K562 (cell line): ENCODE measurements around the gene KIF9. TPM values are rescaled to one million over a fixed set of nuclear protein-coding genes. Genes with fewer than 3 reads are reported as not detected.

Experiments used
- CBX2 ChIP-seq: fragments of 200-600 bp; sonication (generic); IDR thresholded peaks from one replicate; pipeline ENCODE4 v1.6.1; 2012; ENCODE audit warnings: mild to moderate bottlenecking, low read length, inconsistent platforms; ENCODE audit not compliant: insufficient read depth, poor library complexity, severe bottlenecking
- FIP1L1 ChIP-seq: fragments of 200-400 bp; formaldehyde crosslinking; IDR thresholded peaks from 2 replicates; pipeline ENCODE4 v1.6.1; 2018; ENCODE audit warnings: mild to moderate bottlenecking, low read depth, low read length; ENCODE audit not compliant: poor library complexity, severe bottlenecking
- GATA2 ChIP-seq: sonication (generic); formaldehyde crosslinking; IDR thresholded peaks from 2 replicates; pipeline ENCODE4 v1.4.0; 2020; ENCODE audit warnings: mild to moderate bottlenecking, missing genetic modification reagents
- ILK ChIP-seq: fragments of 450-650 bp; IDR thresholded peaks from 2 replicates; pipeline ENCODE4 v1.6.1; 2016; ENCODE audit warnings: missing genetic modification characterization, low read depth, mild to moderate bottlenecking, missing compliant biosample characterization, moderate library complexity, borderline replicate concordance
- MED1 ChIP-seq: sonication (generic); formaldehyde crosslinking; IDR thresholded peaks from 2 replicates; pipeline ENCODE4 v1.8.1; 2023; ENCODE audit warnings: missing genetic modification reagents, borderline replicate concordance
- NR1H2 ChIP-seq: sonication (generic); formaldehyde crosslinking; IDR thresholded peaks from 2 replicates; pipeline ENCODE4 v1.4.0; 2020; ENCODE audit warnings: mild to moderate bottlenecking, missing genetic modification reagents
- PHB2 ChIP-seq: fragments of 450-650 bp; IDR thresholded peaks from 2 replicates; pipeline ENCODE4 v1.6.1; 2017; ENCODE audit warnings: low read depth
- PRMT5 ChIP-seq: sonication (generic); formaldehyde crosslinking; IDR thresholded peaks from 2 replicates; pipeline ENCODE4 v1.5.0; 2020; ENCODE audit warnings: missing genetic modification reagents
- SETDB1 ChIP-seq: IDR thresholded peaks from one replicate; pipeline ENCODE4 v1.6.1; 2012; ENCODE audit warnings: low read length, control low read depth, inconsistent platforms
- SMARCB1 ChIP-seq: IDR thresholded peaks from 2 replicates; pipeline ENCODE4 v1.6.1; 2011; ENCODE audit warnings: improper control_type of control experiment, low read depth; ENCODE audit not compliant: insufficient read length
- TCF7L2 ChIP-seq: fragments of 150-350 bp; IDR thresholded peaks from 2 replicates; pipeline ENCODE4 v1.6.1; 2016; ENCODE audit warnings: low read depth, mild to moderate bottlenecking, low read length, moderate library complexity
- TRIM28 ChIP-seq: fragments of 450-650 bp; IDR thresholded peaks from 2 replicates; pipeline ENCODE4 v1.6.1; 2017
- ZFP30 ChIP-seq: fragments of 250-450 bp; sonication (Bioruptor Pico); IDR thresholded peaks from 2 replicates; pipeline ENCODE4 v1.8.0; 2022; ENCODE audit warnings: moderate library complexity, mild to moderate bottlenecking, inconsistent platforms, borderline replicate concordance
- ZNF239 ChIP-seq: fragments of 250-450 bp; sonication (Bioruptor Pico); IDR thresholded peaks from 2 replicates; pipeline ENCODE4 v1.4.0; 2020; ENCODE audit warnings: mild to moderate bottlenecking
- ZNF75A ChIP-seq: fragments of 450-650 bp; formaldehyde crosslinking; IDR thresholded peaks from 2 replicates; pipeline ENCODE4 v1.4.0; 2020; ENCODE audit warnings: mild to moderate bottlenecking
- ZNF79 ChIP-seq: fragments of 250-450 bp; sonication (Bioruptor Pico); IDR thresholded peaks from 2 replicates; pipeline ENCODE4 v1.4.0; 2020; ENCODE audit warnings: low read depth, mild to moderate bottlenecking, moderate library complexity
- polyA plus RNA-seq, 8 experiments: library from polyadenylated mRNA; depleted of rRNA in 4 of 8; stranded (reverse) in 5 of 8; unstranded in 3 of 8; fragments of >200 nt; fragmentation: Nextera tagmentation in 2 of 8; fragmentation: Illumina TruSeq in 1 of 8; extraction: Ambion mirVana in 2 of 8; extraction: Trizol in 1 of 8; gene quantifications; 2 replicates each; pipeline versions ENCODE4 v1.2.1 to v1.2.3, GENCODE V29; 2011 to 2014; ENCODE audit warnings: inconsistent platforms in 1 of 8, missing spikeins in 1 of 8
- total RNA-seq, 7 experiments: library from RNA; depleted of rRNA in 6 of 7; stranded (reverse); fragments of >200 nt in 6 of 7; fragmentation: Illumina TruSeq in 2 of 7; extraction: Trizol in 2 of 7; gene quantifications; 2 replicates each; pipeline versions ENCODE4 v1.2.1 to v1.2.3, GENCODE V29; 2011 to 2021; ENCODE audit warnings: low replicate concordance in 1 of 7
- TF ChIP-seq, protein P1 (sequence below): fragments of 450-650 bp; IDR thresholded peaks from 2 replicates; pipeline ENCODE4 v1.6.1; 2016; ENCODE audit warnings: mild to moderate bottlenecking
- TF ChIP-seq, protein P2 (sequence below): fragments of 450-650 bp; IDR thresholded peaks from 2 replicates; pipeline ENCODE4 v1.6.1; 2016
- TF ChIP-seq, protein P3 (sequence below): sonication (generic); formaldehyde crosslinking; IDR thresholded peaks from 2 replicates; pipeline ENCODE4 v1.4.0; 2020; ENCODE audit warnings: mild to moderate bottlenecking, missing genetic modification reagents

KIF9 gene
- total and polyA plus RNA-seq, 9 of the 15 experiments (the other 6 are each of a cell fraction or from before 2014, with no cell fraction given), result 16.9 to 56.9 (median 25.0) TPM

DNA sequence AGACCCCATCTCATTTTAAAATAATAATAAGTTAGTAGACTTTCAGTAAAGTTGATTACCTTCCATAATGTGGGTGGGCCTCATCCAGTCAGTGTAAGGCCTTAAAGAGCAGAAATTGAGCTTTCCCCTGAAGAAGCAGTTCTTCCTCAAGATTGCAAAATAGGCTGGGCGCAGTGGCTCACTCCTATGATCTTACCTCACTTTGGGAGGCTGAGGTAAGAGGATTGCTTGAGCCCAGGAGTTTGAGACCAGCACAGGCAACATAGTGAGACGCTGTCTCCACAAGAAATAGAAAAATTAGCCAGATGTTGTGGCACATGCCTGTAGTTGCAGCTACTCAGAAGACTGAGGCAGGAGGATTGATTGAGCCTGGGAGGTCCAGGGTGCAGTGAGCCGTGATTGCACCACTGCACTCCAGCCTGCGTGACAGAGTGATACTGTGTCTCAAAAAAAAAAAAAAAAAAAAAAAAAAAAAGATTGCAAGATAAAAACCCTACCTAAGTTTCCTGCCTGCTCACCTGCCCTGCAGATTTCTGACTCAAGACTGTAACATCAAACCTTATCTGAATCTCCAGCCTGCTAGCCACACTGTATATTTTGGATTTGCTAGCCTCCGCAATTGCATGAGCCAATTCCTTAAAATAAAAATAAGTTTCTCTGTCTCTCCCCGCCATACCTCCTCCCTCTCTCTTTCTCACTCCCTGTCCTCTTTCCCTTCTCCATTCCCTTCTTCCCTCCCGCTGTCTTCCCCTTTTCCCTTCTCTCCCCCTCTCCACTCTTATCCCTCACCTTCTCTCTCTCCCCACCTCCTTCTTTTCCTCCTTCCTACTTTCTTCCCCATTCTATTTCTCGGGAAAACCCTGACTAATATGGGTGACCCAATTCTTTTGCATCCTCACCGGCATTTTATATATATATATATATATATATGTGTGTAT, 17.1 kb upstream of the KIF9 start (continued):
- TF ChIP-seq, protein P1, sequence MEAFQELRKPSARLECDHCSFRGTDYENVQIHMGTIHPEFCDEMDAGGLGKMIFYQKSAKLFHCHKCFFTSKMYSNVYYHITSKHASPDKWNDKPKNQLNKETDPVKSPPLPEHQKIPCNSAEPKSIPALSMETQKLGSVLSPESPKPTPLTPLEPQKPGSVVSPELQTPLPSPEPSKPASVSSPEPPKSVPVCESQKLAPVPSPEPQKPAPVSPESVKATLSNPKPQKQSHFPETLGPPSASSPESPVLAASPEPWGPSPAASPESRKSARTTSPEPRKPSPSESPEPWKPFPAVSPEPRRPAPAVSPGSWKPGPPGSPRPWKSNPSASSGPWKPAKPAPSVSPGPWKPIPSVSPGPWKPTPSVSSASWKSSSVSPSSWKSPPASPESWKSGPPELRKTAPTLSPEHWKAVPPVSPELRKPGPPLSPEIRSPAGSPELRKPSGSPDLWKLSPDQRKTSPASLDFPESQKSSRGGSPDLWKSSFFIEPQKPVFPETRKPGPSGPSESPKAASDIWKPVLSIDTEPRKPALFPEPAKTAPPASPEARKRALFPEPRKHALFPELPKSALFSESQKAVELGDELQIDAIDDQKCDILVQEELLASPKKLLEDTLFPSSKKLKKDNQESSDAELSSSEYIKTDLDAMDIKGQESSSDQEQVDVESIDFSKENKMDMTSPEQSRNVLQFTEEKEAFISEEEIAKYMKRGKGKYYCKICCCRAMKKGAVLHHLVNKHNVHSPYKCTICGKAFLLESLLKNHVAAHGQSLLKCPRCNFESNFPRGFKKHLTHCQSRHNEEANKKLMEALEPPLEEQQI, result no peak
- TF ChIP-seq ZNF239 (CRISPR knock-in tag), result no peak
- TF ChIP-seq PHB2, result no peak
- TF ChIP-seq TCF7L2, result no peak
- TF ChIP-seq CBX2, result no peak
- no peak for TF ChIP-seq NR1H2
- TF ChIP-seq, protein P2, sequence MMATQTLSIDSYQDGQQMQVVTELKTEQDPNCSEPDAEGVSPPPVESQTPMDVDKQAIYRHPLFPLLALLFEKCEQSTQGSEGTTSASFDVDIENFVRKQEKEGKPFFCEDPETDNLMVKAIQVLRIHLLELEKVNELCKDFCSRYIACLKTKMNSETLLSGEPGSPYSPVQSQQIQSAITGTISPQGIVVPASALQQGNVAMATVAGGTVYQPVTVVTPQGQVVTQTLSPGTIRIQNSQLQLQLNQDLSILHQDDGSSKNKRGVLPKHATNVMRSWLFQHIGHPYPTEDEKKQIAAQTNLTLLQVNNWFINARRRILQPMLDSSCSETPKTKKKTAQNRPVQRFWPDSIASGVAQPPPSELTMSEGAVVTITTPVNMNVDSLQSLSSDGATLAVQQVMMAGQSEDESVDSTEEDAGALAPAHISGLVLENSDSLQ, result no peak
- no peak for TF ChIP-seq PRMT5 (CRISPR knock-in tag)
- no peak for TF ChIP-seq SETDB1
- TF ChIP-seq SMARCB1, result no peak
- TF ChIP-seq ZFP30 (CRISPR knock-in tag), result no peak
- TF ChIP-seq ZNF79 (CRISPR knock-in tag), result no peak
- TF ChIP-seq MED1, result no peak
- TF ChIP-seq FIP1L1, result no peak
- no peak for TF ChIP-seq TRIM28
- TF ChIP-seq ZNF75A (CRISPR knock-in tag), result no peak
- TF ChIP-seq, protein P3, sequence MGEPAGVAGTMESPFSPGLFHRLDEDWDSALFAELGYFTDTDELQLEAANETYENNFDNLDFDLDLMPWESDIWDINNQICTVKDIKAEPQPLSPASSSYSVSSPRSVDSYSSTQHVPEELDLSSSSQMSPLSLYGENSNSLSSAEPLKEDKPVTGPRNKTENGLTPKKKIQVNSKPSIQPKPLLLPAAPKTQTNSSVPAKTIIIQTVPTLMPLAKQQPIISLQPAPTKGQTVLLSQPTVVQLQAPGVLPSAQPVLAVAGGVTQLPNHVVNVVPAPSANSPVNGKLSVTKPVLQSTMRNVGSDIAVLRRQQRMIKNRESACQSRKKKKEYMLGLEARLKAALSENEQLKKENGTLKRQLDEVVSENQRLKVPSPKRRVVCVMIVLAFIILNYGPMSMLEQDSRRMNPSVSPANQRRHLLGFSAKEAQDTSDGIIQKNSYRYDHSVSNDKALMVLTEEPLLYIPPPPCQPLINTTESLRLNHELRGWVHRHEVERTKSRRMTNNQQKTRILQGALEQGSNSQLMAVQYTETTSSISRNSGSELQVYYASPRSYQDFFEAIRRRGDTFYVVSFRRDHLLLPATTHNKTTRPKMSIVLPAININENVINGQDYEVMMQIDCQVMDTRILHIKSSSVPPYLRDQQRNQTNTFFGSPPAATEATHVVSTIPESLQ, result no peak
- TF ChIP-seq GATA2 (CRISPR knock-in tag), result no peak
- no peak for TF ChIP-seq ILK (tag)
